Neural cell (in vitro differentiated cells): ENCODE results near the gene KDM4B. TPM values are rescaled to one million over a fixed set of nuclear protein-coding genes. Genes with fewer than 3 reads are reported as not detected.

ENCODE experiments used
- H2AFZ ChIP-seq: fragments of 200-600, 300-800 bp; sonication (generic), shearing (Covaris generic); 2 replicates; pipeline ENCODE4 v1.6.0; 2014; ENCODE audit warnings: low read depth, mild to moderate bottlenecking, antibody characterized with exemption, low read length, moderate library complexity
- H3F3A ChIP-seq: fragments of 200-600 bp; shearing (Covaris generic); 2 replicates; pipeline ENCODE4 v1.6.1; 2016; ENCODE audit warnings: mild to moderate bottlenecking, moderate library complexity, mixed read lengths, antibody characterized with exemption, low read length; ENCODE audit not compliant: insufficient read depth, poor library complexity, severe bottlenecking
- H3K27ac ChIP-seq: fragments of 200-600, 300-800 bp; sonication (generic), shearing (Covaris generic); 2 replicates; pipeline ENCODE4 v1.5.1; 2014; ENCODE audit warnings: mild to moderate bottlenecking, low read length, moderate library complexity
- H3K27me3 ChIP-seq: fragments of 300-800, 200-600 bp; sonication (generic), shearing (Covaris generic); 2 replicates; pipeline ENCODE4 v1.6.0; 2014; ENCODE audit warnings: mild to moderate bottlenecking, low read depth, low read length, moderate library complexity; ENCODE audit not compliant: insufficient read depth
- H3K36me3 ChIP-seq: fragments of 300-800, 200-600 bp; sonication (generic), shearing (Covaris generic); 2 replicates; pipeline ENCODE4 v1.5.1; 2014; ENCODE audit warnings: mild to moderate bottlenecking, antibody characterized with exemption, low read length, moderate library complexity; ENCODE audit not compliant: insufficient read depth
- H3K4me2 ChIP-seq: fragments of 300-800, 200-600 bp; sonication (generic), shearing (Covaris generic); 2 replicates; pipeline ENCODE4 v1.6.0; 2014; ENCODE audit warnings: mild to moderate bottlenecking, low read length
- H3K4me3 ChIP-seq: fragments of 300-800, 200-600 bp; sonication (generic), shearing (Covaris generic); 2 replicates; pipeline ENCODE4 v1.5.1; 2014; ENCODE audit warnings: mild to moderate bottlenecking, low read length, moderate library complexity
- H3K79me2 ChIP-seq: fragments of 200-600 bp; shearing (Covaris generic); replicated peaks from 2 replicates; pipeline ENCODE4 v1.6.0; 2014; ENCODE audit warnings: mild to moderate bottlenecking, low read length, moderate library complexity; ENCODE audit not compliant: insufficient read depth
- H3K9ac ChIP-seq: fragments of 300-800, 200-600 bp; sonication (generic), shearing (Covaris generic); 2 replicates; pipeline ENCODE4 v1.6.1; 2016; ENCODE audit warnings: mild to moderate bottlenecking, low read length, mixed read lengths
- H3K9me2 ChIP-seq: fragments of 200-600 bp; shearing (Covaris generic); 2 replicates; pipeline ENCODE4 v1.6.1; 2016; ENCODE audit warnings: mild to moderate bottlenecking, low read length, mixed read lengths; ENCODE audit not compliant: insufficient read depth
- H3K9me3 ChIP-seq: fragments of 200-600, 300-800 bp; sonication (generic), shearing (Covaris generic); 2 replicates; pipeline ENCODE4 v1.6.1; 2016; ENCODE audit warnings: mild to moderate bottlenecking, mixed run types, low read length, moderate library complexity, mixed read lengths
- H4K20me1 ChIP-seq: fragments of 200-600 bp; shearing (Covaris generic); 2 replicates; pipeline ENCODE4 v1.6.1; 2016; ENCODE audit warnings: mild to moderate bottlenecking, mixed run types; ENCODE audit not compliant: insufficient read depth
- EP300 ChIP-seq: fragments of 450-650 bp; conservative IDR thresholded peaks from 2 replicates; pipeline ENCODE4 v1.6.1; 2014; ENCODE audit warnings: antibody characterized with exemption, mild to moderate bottlenecking, moderate library complexity; ENCODE audit not compliant: poor library complexity, severe bottlenecking
- EZH2 ChIP-seq: fragments of 200-600, 300-800 bp; shearing (Covaris generic), sonication (generic); IDR thresholded peaks from 2 replicates; pipeline ENCODE4 v1.6.1; 2014; ENCODE audit warnings: antibody characterized with exemption, low read length, borderline replicate concordance, mild to moderate bottlenecking; ENCODE audit not compliant: insufficient read depth, poor library complexity, severe bottlenecking
- MXI1 ChIP-seq: fragments of 450-650 bp; conservative IDR thresholded peaks from 2 replicates; pipeline ENCODE4 v1.6.1; 2014; ENCODE audit warnings: antibody characterized with exemption, mild to moderate bottlenecking; ENCODE audit not compliant: poor library complexity, severe bottlenecking
- POLR2AphosphoS5 ChIP-seq: IDR thresholded peaks from 2 replicates; pipeline ENCODE4 v1.6.1; 2012
- RAD21 ChIP-seq: fragments of 450-650 bp; conservative IDR thresholded peaks from 2 replicates; pipeline ENCODE4 v1.6.1; 2014; ENCODE audit warnings: antibody characterized with exemption, mild to moderate bottlenecking, moderate library complexity
- REST ChIP-seq: IDR thresholded peaks from 2 replicates; pipeline ENCODE4 v1.6.1; 2012; ENCODE audit warnings: borderline replicate concordance
- SMC3 ChIP-seq: fragments of 450-650 bp; conservative IDR thresholded peaks from 2 replicates; pipeline ENCODE4 v1.6.1; 2014; ENCODE audit warnings: antibody characterized with exemption, mild to moderate bottlenecking, moderate library complexity; ENCODE audit not compliant: poor library complexity
- TAF1 ChIP-seq: IDR thresholded peaks from 2 replicates; pipeline ENCODE4 v1.6.1; 2012; ENCODE audit warnings: low read depth
- polyA plus RNA-seq: library from polyadenylated mRNA; depleted of rRNA; stranded (reverse); fragments of >200 nt; gene quantifications from 2 replicates; pipeline ENCODE4 v1.2.3, GENCODE V29; 2014
- TF ChIP-seq, protein P1 (sequence below): fragments of 450-650 bp; IDR thresholded peaks from 2 replicates; pipeline ENCODE4 v1.5.1; 2014; ENCODE audit warnings: antibody characterized with exemption, mild to moderate bottlenecking, moderate library complexity; ENCODE audit not compliant: poor library complexity, severe bottlenecking

The KDM4B gene
- polyA plus RNA-seq, 1 donor from 2014 or later: 19.1 TPM

- peaks cover 8% of the 10 kb centered on the region for H3K9me3 ChIP-seq
- no peak overlapping the region for H3K27ac ChIP-seq
Observed at GRCh38 chr19:5101871-5102270, 133.0 kb downstream of the KDM4B start.

GRCh38 chr19:5102520-5102919 lies 133.6 kb downstream of the KDM4B start:
- Histone ChIP-seq H4K20me1 (no peaks in the 10 kb centered on the region), H3F3A (no peaks in the 10 kb centered on the region), H2AFZ (no peak overlapping the region), H3K79me2 (no peaks in the 10 kb centered on the region), H3K9me3 (peaks cover 8% of the 10 kb centered on the region), H3K36me3 (peaks cover 11% of the 10 kb centered on the region), H3K9ac (no peak overlapping the region), H3K27ac (no peak overlapping the region), H3K4me2 (no peak overlapping the region), H3K27me3 (no peaks in the 10 kb centered on the region), H3K9me2 (no peaks in the 10 kb centered on the region), H3K4me3 (no peak overlapping the region)
- TF ChIP-seq EZH2 (no peak), MXI1 (no peak), TAF1 (no peak), EP300 (no peak), RAD21 (no peak), REST (no peak), SMC3 (no peak), POLR2AphosphoS5 (no peak)
- TF ChIP-seq, protein P1, sequence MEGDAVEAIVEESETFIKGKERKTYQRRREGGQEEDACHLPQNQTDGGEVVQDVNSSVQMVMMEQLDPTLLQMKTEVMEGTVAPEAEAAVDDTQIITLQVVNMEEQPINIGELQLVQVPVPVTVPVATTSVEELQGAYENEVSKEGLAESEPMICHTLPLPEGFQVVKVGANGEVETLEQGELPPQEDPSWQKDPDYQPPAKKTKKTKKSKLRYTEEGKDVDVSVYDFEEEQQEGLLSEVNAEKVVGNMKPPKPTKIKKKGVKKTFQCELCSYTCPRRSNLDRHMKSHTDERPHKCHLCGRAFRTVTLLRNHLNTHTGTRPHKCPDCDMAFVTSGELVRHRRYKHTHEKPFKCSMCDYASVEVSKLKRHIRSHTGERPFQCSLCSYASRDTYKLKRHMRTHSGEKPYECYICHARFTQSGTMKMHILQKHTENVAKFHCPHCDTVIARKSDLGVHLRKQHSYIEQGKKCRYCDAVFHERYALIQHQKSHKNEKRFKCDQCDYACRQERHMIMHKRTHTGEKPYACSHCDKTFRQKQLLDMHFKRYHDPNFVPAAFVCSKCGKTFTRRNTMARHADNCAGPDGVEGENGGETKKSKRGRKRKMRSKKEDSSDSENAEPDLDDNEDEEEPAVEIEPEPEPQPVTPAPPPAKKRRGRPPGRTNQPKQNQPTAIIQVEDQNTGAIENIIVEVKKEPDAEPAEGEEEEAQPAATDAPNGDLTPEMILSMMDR: no peak

More at GRCh38 chr19:5101871-5102270, 133.0 kb downstream of the KDM4B start:
- H3K79me2 ChIP-seq: no peaks in the 10 kb centered on the region
- no peaks in the 10 kb centered on the region for H3F3A ChIP-seq
- no peaks in the 10 kb centered on the region for H3K27me3 ChIP-seq
- no peak overlapping the region for H3K4me3 ChIP-seq
- TF ChIP-seq EZH2: no peak
- no peak for TF ChIP-seq RAD21
- no peak overlapping the region for H2AFZ ChIP-seq
- H3K9me2 ChIP-seq: no peaks in the 10 kb centered on the region
- no peak overlapping the region for H3K9ac ChIP-seq
- no peaks in the 10 kb centered on the region for H4K20me1 ChIP-seq
- H3K4me2 ChIP-seq: no peak overlapping the region
- peaks cover 11% of the 10 kb centered on the region for H3K36me3 ChIP-seq
